ENCODE measurements around the gene TBC1D22A. TPM values are rescaled to one million over a fixed set of nuclear protein-coding genes. Genes with fewer than 3 reads are reported as not detected.

The TBC1D22A gene
- total RNA-seq, 1 donor: 17.7 TPM

DNA sequence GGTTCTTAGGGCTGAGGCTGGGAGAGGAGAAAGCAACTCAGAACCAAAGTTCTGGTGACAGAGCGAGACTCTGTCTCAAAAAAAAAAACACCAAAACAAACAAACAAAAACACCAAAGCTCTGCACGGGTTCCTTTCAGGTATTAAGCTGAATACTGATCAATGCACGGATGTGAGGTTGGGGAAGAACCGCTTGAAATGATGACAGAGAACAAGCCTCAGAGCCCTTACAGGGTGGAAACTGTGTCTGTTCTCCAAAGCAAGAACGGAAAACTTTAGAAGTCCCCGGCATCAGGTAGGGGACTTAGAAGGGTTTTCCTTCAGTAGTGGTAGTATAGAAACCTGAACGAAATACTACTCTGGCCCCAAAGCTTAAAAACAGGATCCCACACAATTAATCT lies 260.0 kb downstream of the TBC1D22A start:
- Histone ChIP-seq H3K27me3 (ENCODE audit: insufficient read depth, low read length) (no peaks in the 10 kb centered on the region), H3K4me1 (ENCODE audit: insufficient read depth, low read length) (no peaks in the 10 kb centered on the region), H2AFZ (ENCODE audit: low read length) (no peak overlapping the region), H3K79me2 (ENCODE audit: insufficient read depth, low read length) (no peaks in the 10 kb centered on the region), H3K4me2 (ENCODE audit: insufficient read depth, low read length) (no peak overlapping the region), H4K20me1 (ENCODE audit: insufficient read depth, low read length) (peaks cover 4% of the 10 kb centered on the region), H3K27ac (ENCODE audit: low read depth, low read length) (no peak overlapping the region), H3K4me3 (ENCODE audit: insufficient read depth, low read length) (no peak overlapping the region), H3K36me3 (ENCODE audit: insufficient read depth, low read length) (peaks cover 5% of the 10 kb centered on the region), H3K9me3 (ENCODE audit: low read depth, low read length) (no peaks in the 10 kb centered on the region)
- DNase-seq (ENCODE audit: insufficient read length, low spot score, missing footprints): peak; percentile 32
- TF ChIP-seq, protein P1, sequence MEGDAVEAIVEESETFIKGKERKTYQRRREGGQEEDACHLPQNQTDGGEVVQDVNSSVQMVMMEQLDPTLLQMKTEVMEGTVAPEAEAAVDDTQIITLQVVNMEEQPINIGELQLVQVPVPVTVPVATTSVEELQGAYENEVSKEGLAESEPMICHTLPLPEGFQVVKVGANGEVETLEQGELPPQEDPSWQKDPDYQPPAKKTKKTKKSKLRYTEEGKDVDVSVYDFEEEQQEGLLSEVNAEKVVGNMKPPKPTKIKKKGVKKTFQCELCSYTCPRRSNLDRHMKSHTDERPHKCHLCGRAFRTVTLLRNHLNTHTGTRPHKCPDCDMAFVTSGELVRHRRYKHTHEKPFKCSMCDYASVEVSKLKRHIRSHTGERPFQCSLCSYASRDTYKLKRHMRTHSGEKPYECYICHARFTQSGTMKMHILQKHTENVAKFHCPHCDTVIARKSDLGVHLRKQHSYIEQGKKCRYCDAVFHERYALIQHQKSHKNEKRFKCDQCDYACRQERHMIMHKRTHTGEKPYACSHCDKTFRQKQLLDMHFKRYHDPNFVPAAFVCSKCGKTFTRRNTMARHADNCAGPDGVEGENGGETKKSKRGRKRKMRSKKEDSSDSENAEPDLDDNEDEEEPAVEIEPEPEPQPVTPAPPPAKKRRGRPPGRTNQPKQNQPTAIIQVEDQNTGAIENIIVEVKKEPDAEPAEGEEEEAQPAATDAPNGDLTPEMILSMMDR (IDR thresholded peaks at IDR 0.05; ENCODE audit: extremely low read depth, low read depth, low read length): no peak

DNA sequence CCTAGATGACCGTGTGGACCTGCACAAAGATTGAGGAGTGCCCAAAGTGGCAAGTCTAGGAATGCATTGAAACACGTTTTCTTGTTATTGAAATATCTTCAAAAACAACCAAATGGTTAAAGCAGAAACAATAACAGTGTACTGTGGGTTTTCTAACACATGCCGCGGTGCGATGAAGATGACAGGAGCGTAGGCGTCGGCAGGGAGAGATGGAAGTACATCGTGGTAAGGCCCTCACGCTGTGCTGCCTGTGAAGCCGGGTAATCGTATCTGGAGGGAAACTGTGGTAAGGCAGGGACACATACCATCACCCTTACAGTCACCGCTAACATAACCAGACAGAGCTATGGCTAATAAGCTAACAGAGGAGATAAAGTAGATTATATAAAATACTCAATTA lies 261.4 kb downstream of the TBC1D22A start:
- no peaks in the 10 kb centered on the region for H3K4me1 ChIP-seq (ENCODE audit: insufficient read depth, low read length)
- H4K20me1 ChIP-seq (ENCODE audit: insufficient read depth, low read length): peaks cover 7% of the 10 kb centered on the region
- no peak overlapping the region for H3K27ac ChIP-seq (ENCODE audit: low read depth, low read length)
- H3K27me3 ChIP-seq (ENCODE audit: insufficient read depth, low read length): no peaks in the 10 kb centered on the region
- no peak overlapping the region for H2AFZ ChIP-seq (ENCODE audit: low read length)
- peaks cover 5% of the 10 kb centered on the region for H3K36me3 ChIP-seq (ENCODE audit: insufficient read depth, low read length)
- H3K9me3 ChIP-seq (ENCODE audit: low read depth, low read length): no peaks in the 10 kb centered on the region
- H3K79me2 ChIP-seq (ENCODE audit: insufficient read depth, low read length): no peaks in the 10 kb centered on the region
- H3K4me2 ChIP-seq (ENCODE audit: insufficient read depth, low read length): no peak overlapping the region
- TF ChIP-seq, protein P1 (IDR thresholded peaks at IDR 0.05; ENCODE audit: extremely low read depth, low read depth, low read length): no peak
- DNase-seq (ENCODE audit: insufficient read length, low spot score, missing footprints): peak; percentile 8
- no peak overlapping the region for H3K4me3 ChIP-seq (ENCODE audit: insufficient read depth, low read length)

DNA sequence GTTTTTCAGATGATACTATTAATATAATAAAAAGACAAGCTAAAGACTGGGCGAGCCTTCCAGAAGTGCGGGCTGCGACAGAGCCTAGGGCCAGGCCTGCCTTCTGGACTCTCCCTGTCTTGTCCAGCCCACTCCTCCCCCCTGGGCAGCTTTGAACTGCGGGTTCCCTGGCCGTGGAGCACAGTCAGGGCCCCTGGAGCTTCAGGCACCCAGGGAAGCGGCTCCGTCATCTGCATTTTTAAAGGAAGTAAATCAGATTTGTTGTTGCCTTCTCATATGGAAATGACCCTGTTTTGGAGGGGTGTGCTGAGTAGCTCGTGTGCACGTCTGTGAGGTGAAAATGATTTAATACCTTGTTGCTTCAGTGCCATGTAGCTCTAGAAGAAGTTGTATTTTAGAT lies 265.3 kb downstream of the TBC1D22A start:
- Histone ChIP-seq H2AFZ (ENCODE audit: low read length) (no peak overlapping the region), H3K36me3 (ENCODE audit: insufficient read depth, low read length) (peaks cover 5% of the 10 kb centered on the region)
- TF ChIP-seq, protein P1 (IDR thresholded peaks at IDR 0.05; ENCODE audit: extremely low read depth, low read depth, low read length): no peak

DNA sequence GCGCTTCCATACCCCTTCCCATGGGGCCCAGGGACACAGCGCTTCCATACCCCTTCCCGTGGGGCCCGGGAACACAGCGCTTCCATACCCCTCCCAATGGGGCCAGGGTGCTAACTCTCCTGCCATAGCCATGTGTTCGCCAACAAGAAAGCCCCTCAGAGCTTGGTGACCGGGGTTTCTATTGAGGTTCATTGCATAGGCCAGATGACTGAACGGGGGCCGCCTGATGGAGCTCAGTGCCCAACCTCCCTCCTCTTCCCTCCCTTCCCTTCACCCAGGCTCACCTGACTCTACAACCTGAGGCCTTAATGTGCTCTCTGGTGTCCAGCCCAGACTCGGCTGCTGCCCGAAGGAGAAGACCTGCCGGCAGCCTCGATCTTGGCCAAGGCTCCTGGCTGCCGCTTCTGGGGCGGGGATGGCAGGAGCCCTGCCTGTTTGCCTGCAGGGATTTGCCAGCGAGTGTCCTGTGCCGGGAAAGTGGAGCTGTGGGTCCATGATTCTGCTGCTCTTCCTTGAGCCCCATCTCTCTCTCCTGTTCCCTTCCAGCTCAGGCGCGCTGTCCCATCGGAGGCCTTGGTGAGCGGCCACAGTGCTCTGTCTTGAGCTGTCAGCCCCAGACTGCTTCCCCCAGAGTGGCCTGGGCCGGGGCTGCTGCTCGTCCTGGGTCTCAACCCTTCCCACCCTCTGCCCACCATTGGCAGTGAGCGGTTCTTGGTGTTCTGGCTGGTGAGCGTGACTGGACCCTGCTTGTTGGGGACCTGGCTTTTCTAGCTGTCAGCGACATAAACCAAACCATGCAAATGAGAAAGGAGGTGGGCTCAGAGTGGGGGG lies 267.0 kb downstream of the TBC1D22A start:
- Histone ChIP-seq H3K27ac (ENCODE audit: low read depth, low read length) (no peak overlapping the region), H3K79me2 (ENCODE audit: insufficient read depth, low read length) (no peaks in the 10 kb centered on the region), H3K27me3 (ENCODE audit: insufficient read depth, low read length) (no peaks in the 10 kb centered on the region), H3K4me1 (ENCODE audit: insufficient read depth, low read length) (peaks cover 6% of the 10 kb centered on the region), H4K20me1 (ENCODE audit: insufficient read depth, low read length) (peaks cover 16% of the 10 kb centered on the region), H3K36me3 (ENCODE audit: insufficient read depth, low read length) (no peaks in the 10 kb centered on the region), H2AFZ (ENCODE audit: low read length) (no peak overlapping the region), H3K4me2 (ENCODE audit: insufficient read depth, low read length) (no peak overlapping the region), H3K9me3 (ENCODE audit: low read depth, low read length) (no peaks in the 10 kb centered on the region), H3K4me3 (ENCODE audit: insufficient read depth, low read length) (no peak overlapping the region)
- TF ChIP-seq, protein P1 (IDR thresholded peaks at IDR 0.05; ENCODE audit: extremely low read depth, low read depth, low read length): no peak
- DNase-seq (ENCODE audit: insufficient read length, low spot score, missing footprints): peak; percentile 35

More for the DNA sequence above, 265.3 kb downstream of the TBC1D22A start:
- no peak overlapping the region for H3K4me3 ChIP-seq (ENCODE audit: insufficient read depth, low read length)
- no peak overlapping the region for H3K27ac ChIP-seq (ENCODE audit: low read depth, low read length)
- H3K4me2 ChIP-seq (ENCODE audit: insufficient read depth, low read length): no peak overlapping the region
- H4K20me1 ChIP-seq (ENCODE audit: insufficient read depth, low read length): peaks cover 16% of the 10 kb centered on the region
- H3K27me3 ChIP-seq (ENCODE audit: insufficient read depth, low read length): no peaks in the 10 kb centered on the region
- H3K9me3 ChIP-seq (ENCODE audit: low read depth, low read length): no peaks in the 10 kb centered on the region
- H3K4me1 ChIP-seq (ENCODE audit: insufficient read depth, low read length): peaks cover 6% of the 10 kb centered on the region
- DNase-seq (ENCODE audit: insufficient read length, low spot score, missing footprints): peak; percentile 22
- no peaks in the 10 kb centered on the region for H3K79me2 ChIP-seq (ENCODE audit: insufficient read depth, low read length)

Measured in osteoblast (primary cell).